ENCODE results near the gene MAP3K2.
"Not testable (repeated sequence)": the region's sequence is repeated elsewhere in the genome, so short reads cannot be mapped to it uniquely, and the experiment has no call there.

MAP3K2 gene

GRCh38 chr2:127356531-127356930, 31.2 kb downstream of the MAP3K2 start:
- Histone ChIP-seq H3K4me3 (ENCODE audit: low read length) (no peak overlapping the region), H3K27ac (ENCODE audit: low read depth, low read length) (no peak overlapping the region), H3K36me3 (ENCODE audit: control insufficient read depth, low read length) (no peaks in the 10 kb centered on the region; the same call in 1 of the 2 replicates), H3K4me2 (ENCODE audit: low read length) (no peak overlapping the region), H4K20me1 (ENCODE audit: control insufficient read depth, insufficient read depth, low read depth, low read length) (peaks cover 13% of the 10 kb centered on the region), H3F3A (ENCODE audit: control insufficient read depth, insufficient read depth) (no peaks in the 10 kb centered on the region; the same call in none of the 2 replicates), H3K9me2 (replicated peaks; ENCODE audit: control insufficient read depth, low read length) (no peaks in the 10 kb centered on the region), H3K79me2 (ENCODE audit: control insufficient read depth, low read length) (peaks cover 81% of the 10 kb centered on the region), H3K27me3 (ENCODE audit: control insufficient read depth, low read length) (no peaks in the 10 kb centered on the region), H3K4me1 (ENCODE audit: control insufficient read depth, low read length) (no peaks in the 10 kb centered on the region), H3K9me3 (ENCODE audit: control insufficient read depth, insufficient read depth, low read length) (no peaks in the 10 kb centered on the region)
- TF ChIP-seq, protein P1, sequence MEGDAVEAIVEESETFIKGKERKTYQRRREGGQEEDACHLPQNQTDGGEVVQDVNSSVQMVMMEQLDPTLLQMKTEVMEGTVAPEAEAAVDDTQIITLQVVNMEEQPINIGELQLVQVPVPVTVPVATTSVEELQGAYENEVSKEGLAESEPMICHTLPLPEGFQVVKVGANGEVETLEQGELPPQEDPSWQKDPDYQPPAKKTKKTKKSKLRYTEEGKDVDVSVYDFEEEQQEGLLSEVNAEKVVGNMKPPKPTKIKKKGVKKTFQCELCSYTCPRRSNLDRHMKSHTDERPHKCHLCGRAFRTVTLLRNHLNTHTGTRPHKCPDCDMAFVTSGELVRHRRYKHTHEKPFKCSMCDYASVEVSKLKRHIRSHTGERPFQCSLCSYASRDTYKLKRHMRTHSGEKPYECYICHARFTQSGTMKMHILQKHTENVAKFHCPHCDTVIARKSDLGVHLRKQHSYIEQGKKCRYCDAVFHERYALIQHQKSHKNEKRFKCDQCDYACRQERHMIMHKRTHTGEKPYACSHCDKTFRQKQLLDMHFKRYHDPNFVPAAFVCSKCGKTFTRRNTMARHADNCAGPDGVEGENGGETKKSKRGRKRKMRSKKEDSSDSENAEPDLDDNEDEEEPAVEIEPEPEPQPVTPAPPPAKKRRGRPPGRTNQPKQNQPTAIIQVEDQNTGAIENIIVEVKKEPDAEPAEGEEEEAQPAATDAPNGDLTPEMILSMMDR (IDR thresholded peaks at IDR 0.05; ENCODE audit: low read depth, low read length, poor library complexity, severe bottlenecking), result no peak
- TF ChIP-seq EZH2phosphoT487 (IDR thresholded peaks at IDR 0.05; ENCODE audit: borderline replicate concordance, low read length), result no peak

DNA sequence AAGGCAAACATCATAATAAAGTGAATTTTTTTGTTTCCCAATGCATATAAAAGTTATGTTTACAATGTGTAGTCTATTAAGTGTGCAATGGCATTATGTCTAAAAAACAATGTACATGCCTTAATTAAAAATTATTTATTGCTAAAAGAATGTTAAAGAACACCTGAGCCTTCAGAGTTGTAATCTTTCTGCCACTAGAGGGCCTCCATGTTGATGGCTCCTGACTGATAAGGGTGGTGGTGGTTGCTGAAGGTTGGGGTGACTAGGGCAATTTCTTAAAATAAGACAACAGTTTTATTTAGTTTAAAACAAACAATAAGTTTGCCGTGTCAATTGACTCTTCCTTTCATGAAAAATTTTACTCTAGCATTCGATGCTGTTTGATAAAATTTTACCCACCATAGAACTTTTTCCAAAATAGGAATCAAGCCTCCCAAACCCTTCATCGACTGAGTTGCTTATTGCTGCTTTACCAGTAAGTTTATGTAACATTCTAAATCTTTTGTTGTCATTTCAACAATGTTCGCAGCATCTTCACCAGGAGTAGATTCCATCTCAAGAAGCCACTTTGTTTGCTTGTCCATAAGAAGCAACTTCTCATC, 32.3 kb downstream of the MAP3K2 start:
- Histone ChIP-seq H3K9me2 (replicated peaks; ENCODE audit: control insufficient read depth, low read length) (no peaks in the 10 kb centered on the region), H3K36me3 (ENCODE audit: control insufficient read depth, low read length) (no peaks in the 10 kb centered on the region; the same call in 1 of the 2 replicates), H3K4me2 (ENCODE audit: low read length) (no peak overlapping the region), H3K9me3 (ENCODE audit: control insufficient read depth, insufficient read depth, low read length) (no peaks in the 10 kb centered on the region), H3K4me3 (ENCODE audit: low read length) (no peak overlapping the region), H4K20me1 (ENCODE audit: control insufficient read depth, insufficient read depth, low read depth, low read length) (peaks cover 13% of the 10 kb centered on the region), H3K27me3 (ENCODE audit: control insufficient read depth, low read length) (no peaks in the 10 kb centered on the region), H3K27ac (ENCODE audit: low read depth, low read length) (no peak overlapping the region), H3K79me2 (ENCODE audit: control insufficient read depth, low read length) (peaks cover 83% of the 10 kb centered on the region), H3F3A (ENCODE audit: control insufficient read depth, insufficient read depth) (no peaks in the 10 kb centered on the region; the same call in none of the 2 replicates), H3K4me1 (ENCODE audit: control insufficient read depth, low read length) (no peaks in the 10 kb centered on the region)
- no peak for TF ChIP-seq EZH2phosphoT487 (IDR thresholded peaks at IDR 0.05; ENCODE audit: borderline replicate concordance, low read length)
- TF ChIP-seq, protein P1 (IDR thresholded peaks at IDR 0.05; ENCODE audit: low read depth, low read length, poor library complexity, severe bottlenecking), result peak; percentile 79

- not testable (repeated sequence) for H3K36me3 ChIP-seq (ENCODE audit: control insufficient read depth, low read length); H3K4me3 ChIP-seq (ENCODE audit: low read length); H3K4me2 ChIP-seq (ENCODE audit: low read length); H3K9me3 ChIP-seq (ENCODE audit: control insufficient read depth, insufficient read depth, low read length); H3F3A ChIP-seq (ENCODE audit: control insufficient read depth, insufficient read depth); H3K9me2 ChIP-seq (replicated peaks; ENCODE audit: control insufficient read depth, low read length); H3K27ac ChIP-seq (ENCODE audit: low read depth, low read length); H3K27me3 ChIP-seq (ENCODE audit: control insufficient read depth, low read length)
- Histone ChIP-seq H3K79me2 (ENCODE audit: control insufficient read depth, low read length) (peaks cover 83% of the 10 kb centered on the region), H4K20me1 (ENCODE audit: control insufficient read depth, insufficient read depth, low read depth, low read length) (peaks cover 26% of the 10 kb centered on the region), H3K4me1 (ENCODE audit: control insufficient read depth, low read length) (peaks cover 11% of the 10 kb centered on the region)
Measured at GRCh38 chr2:127353873-127354676, 33.7 kb downstream of the MAP3K2 start.

DNA sequence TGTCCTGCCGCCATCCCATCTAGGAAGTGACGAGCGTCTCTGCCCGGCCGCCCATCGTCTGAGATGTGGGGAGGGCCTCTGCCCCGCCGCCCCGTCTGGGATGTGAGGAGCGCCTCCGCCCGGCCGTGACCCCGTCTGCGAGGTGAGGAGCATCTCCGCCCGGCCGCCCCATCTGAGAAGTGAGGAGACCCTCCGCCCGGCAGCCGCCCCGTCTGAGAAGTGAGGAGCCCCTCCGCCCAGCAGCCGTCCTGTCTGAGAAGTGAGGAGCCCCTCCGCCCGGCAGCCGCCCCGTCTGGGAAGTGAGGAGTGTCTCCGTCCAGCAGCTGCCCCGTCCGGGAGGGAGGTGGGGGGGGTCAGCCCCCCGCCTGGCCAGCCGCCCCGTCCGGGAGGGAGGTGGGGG, 34.6 kb downstream of the MAP3K2 start:
- not testable (repeated sequence) for H3K4me3 ChIP-seq (ENCODE audit: low read length); H3K27ac ChIP-seq (ENCODE audit: low read depth, low read length); H3F3A ChIP-seq (ENCODE audit: control insufficient read depth, insufficient read depth); H3K4me2 ChIP-seq (ENCODE audit: low read length); H3K9me2 ChIP-seq (replicated peaks; ENCODE audit: control insufficient read depth, low read length); H3K36me3 ChIP-seq (ENCODE audit: control insufficient read depth, low read length); H3K27me3 ChIP-seq (ENCODE audit: control insufficient read depth, low read length); H3K9me3 ChIP-seq (ENCODE audit: control insufficient read depth, insufficient read depth, low read length)
- H4K20me1 ChIP-seq (ENCODE audit: control insufficient read depth, insufficient read depth, low read depth, low read length), result peaks cover 26% of the 10 kb centered on the region
- H3K79me2 ChIP-seq (ENCODE audit: control insufficient read depth, low read length), result peaks cover 83% of the 10 kb centered on the region
- peaks cover 20% of the 10 kb centered on the region for H3K4me1 ChIP-seq (ENCODE audit: control insufficient read depth, low read length)
